Chondrocyte (in vitro differentiated cells): Measurements from ENCODE around the gene PLEKHN1. TPM values are rescaled to one million over a fixed set of nuclear protein-coding genes. Genes with fewer than 3 reads are reported as not detected.

ENCODE experiments used
- DNase-seq: peaks from one replicate; pipeline ENCODE4 v3.0.0; 2021; ENCODE audit warnings: mixed read lengths, low spot score
- H3K27ac Mint-ChIP-seq: one replicate; pipeline ENCODE4 v1.8.0; 2021; ENCODE audit warnings: mild to moderate bottlenecking, moderate library complexity, mixed read lengths; ENCODE audit not compliant: unreplicated experiment
- H3K27me3 Mint-ChIP-seq: 2 replicates; pipeline ENCODE4 v1.8.0; 2021; ENCODE audit warnings: low read depth, mixed read lengths
- H3K36me3 Mint-ChIP-seq: 2 replicates; pipeline ENCODE4 v1.8.0; 2021; ENCODE audit warnings: low read depth, mixed read lengths
- H3K4me1 Mint-ChIP-seq: 2 replicates; pipeline ENCODE4 v1.8.0; 2021; ENCODE audit warnings: low read depth, mild to moderate bottlenecking, mixed read lengths
- H3K4me3 Mint-ChIP-seq: one replicate; pipeline ENCODE4 v1.8.0; 2021; ENCODE audit warnings: mild to moderate bottlenecking, moderate library complexity, mixed read lengths; ENCODE audit not compliant: unreplicated experiment
- H3K9me3 Mint-ChIP-seq: 2 replicates; pipeline ENCODE4 v1.8.0; 2021; ENCODE audit warnings: low read depth, mixed read lengths
- total RNA-seq: library from RNA; stranded (reverse); gene quantifications from 3 replicates; pipeline ENCODE4 v1.2.1, GENCODE V29; 2021
- TF ChIP-seq, protein P1 (sequence below): fragments of 200-600 bp; sonication (generic); IDR thresholded peaks from 2 replicates; pipeline ENCODE4 v1.5.0; 2021; ENCODE audit warnings: antibody characterized with exemption, mild to moderate bottlenecking, moderate library complexity

The PLEKHN1 gene
- total RNA-seq, 1 donor from 2014 or later: 0.17 TPM

DNA sequence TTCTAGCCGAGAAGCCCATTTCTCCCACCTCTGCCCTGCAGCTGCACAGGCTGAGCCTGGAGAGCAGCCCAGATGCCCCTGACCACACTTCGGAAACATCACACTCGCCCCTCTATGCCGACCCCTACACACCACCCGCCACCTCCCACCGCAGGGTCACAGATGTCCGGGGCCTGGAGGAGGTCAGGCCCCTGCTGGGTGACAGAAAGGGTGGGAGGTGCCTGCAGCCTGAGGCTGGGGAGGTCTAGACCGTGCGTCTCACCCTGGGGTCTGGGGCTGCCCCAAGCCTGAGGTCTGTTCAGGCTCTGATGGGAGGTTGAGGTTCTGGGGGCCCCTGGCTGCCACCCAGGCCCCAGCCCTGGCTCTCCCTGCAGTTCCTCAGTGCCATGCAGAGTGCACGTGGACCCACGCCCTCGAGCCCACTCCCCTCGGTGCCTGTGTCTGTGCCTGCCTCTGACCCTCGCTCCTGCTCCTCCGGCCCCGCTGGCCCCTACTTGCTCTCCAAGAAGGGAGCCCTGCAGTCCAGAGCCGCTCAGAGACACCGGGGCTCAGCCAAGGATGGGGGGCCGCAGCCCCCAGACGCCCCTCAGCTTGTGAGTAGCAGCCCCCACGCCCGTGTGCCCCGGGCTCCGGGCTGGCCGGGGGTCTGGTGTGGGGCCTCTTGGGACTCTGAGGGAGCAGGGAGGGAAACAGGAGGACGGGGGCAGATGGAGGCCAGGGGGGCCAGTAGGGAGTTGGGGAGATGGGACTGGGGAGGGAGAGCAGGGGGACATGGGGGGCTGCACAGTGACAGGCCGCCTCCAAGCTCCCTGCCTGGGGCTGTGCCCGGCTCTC is 7.4 kb downstream of the PLEKHN1 start:
- Mint-ChIP-seq H3K27me3 (peaks cover 10% of the 10 kb centered on the region), H3K4me1 (peaks cover 3% of the 10 kb centered on the region), H3K9me3 (no peaks in the 10 kb centered on the region), H3K4me3 (no peak overlapping the region), H3K27ac (no peak overlapping the region), H3K36me3 (no peaks in the 10 kb centered on the region)
- TF ChIP-seq, protein P1, sequence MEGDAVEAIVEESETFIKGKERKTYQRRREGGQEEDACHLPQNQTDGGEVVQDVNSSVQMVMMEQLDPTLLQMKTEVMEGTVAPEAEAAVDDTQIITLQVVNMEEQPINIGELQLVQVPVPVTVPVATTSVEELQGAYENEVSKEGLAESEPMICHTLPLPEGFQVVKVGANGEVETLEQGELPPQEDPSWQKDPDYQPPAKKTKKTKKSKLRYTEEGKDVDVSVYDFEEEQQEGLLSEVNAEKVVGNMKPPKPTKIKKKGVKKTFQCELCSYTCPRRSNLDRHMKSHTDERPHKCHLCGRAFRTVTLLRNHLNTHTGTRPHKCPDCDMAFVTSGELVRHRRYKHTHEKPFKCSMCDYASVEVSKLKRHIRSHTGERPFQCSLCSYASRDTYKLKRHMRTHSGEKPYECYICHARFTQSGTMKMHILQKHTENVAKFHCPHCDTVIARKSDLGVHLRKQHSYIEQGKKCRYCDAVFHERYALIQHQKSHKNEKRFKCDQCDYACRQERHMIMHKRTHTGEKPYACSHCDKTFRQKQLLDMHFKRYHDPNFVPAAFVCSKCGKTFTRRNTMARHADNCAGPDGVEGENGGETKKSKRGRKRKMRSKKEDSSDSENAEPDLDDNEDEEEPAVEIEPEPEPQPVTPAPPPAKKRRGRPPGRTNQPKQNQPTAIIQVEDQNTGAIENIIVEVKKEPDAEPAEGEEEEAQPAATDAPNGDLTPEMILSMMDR: no peak
- no peak for DNase-seq

GRCh38 chr1:974293-974640 is 8.0 kb downstream of the PLEKHN1 start:
- H3K27me3 Mint-ChIP-seq: peaks cover 9% of the 10 kb centered on the region
- H3K4me3 Mint-ChIP-seq: no peak overlapping the region
- no peak for DNase-seq
- H3K36me3 Mint-ChIP-seq: no peaks in the 10 kb centered on the region
- H3K4me1 Mint-ChIP-seq: peaks cover 3% of the 10 kb centered on the region
- no peaks in the 10 kb centered on the region for H3K9me3 Mint-ChIP-seq
- TF ChIP-seq, protein P1: no peak
- H3K27ac Mint-ChIP-seq: no peak overlapping the region

DNA sequence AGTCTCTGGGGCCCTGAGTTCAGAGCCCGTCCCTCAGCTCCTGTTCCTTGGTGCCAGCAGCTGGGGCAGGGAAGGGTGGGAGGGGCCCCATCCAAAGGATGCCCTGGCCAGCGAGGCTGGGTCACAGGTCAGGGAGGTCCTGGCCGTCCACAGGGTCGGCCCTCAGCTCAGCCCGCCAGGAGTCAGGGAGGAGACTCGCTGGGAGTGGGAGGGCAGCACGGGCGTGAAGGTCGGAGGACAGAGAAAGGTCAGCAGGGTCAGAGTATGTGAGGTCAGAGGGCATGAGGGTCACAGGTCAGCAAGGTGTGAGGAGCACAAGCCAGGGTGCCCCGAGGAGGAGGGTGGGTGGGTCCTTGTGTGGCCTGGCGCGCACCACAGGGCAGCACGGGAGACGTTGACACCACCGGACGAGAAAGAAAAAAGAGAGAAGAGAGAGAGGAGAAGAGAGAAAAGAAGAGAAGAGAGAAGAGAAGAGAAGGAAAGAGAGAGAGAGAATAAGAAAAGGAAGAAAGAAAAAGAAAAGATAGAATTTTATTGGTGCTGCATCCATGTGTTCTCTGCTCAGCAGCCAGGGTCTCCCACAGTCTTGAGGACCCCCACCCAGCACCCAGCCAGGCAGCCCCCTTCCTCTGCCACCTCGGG is 8.5 kb downstream of the PLEKHN1 start:
- H3K27me3 Mint-ChIP-seq: peaks cover 9% of the 10 kb centered on the region
- H3K4me3 Mint-ChIP-seq: no peak overlapping the region
- no peaks in the 10 kb centered on the region for H3K36me3 Mint-ChIP-seq
- peaks cover 3% of the 10 kb centered on the region for H3K4me1 Mint-ChIP-seq
- TF ChIP-seq, protein P1: no peak
- no peak overlapping the region for H3K27ac Mint-ChIP-seq
- DNase-seq: no peak
- H3K9me3 Mint-ChIP-seq: no peaks in the 10 kb centered on the region

DNA sequence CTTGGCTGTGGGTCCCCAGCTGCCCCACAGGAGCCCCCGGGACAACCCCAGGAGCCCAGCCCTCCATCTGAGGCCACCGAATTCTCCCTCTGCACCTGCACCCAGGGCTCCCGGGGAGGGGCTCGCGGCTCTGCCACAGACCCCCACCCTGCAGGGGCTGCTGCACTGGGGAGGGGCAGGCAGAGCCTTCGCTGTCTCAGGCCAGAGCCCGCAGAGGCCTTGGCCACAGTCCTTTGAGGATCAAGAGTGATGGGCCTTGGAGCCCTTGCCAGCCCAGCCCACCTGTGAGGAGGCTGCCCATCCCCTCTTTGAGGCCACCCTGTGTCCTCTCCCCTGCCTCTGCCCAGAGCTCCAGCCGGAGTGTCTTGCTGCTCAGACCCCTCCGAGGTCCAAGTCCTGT is 9.1 kb downstream of the PLEKHN1 start:
- DNase-seq: no peak
- peaks cover 3% of the 10 kb centered on the region for H3K4me1 Mint-ChIP-seq

More for the DNA sequence above, 9.1 kb downstream of the PLEKHN1 start:
- TF ChIP-seq, protein P1: no peak
- Mint-ChIP-seq H3K9me3 (no peaks in the 10 kb centered on the region), H3K27me3 (peaks cover 9% of the 10 kb centered on the region), H3K27ac (no peak overlapping the region), H3K36me3 (no peaks in the 10 kb centered on the region), H3K4me3 (no peak overlapping the region)
